ENCODE results near the gene NPAS3.

Gene NPAS3

DNA sequence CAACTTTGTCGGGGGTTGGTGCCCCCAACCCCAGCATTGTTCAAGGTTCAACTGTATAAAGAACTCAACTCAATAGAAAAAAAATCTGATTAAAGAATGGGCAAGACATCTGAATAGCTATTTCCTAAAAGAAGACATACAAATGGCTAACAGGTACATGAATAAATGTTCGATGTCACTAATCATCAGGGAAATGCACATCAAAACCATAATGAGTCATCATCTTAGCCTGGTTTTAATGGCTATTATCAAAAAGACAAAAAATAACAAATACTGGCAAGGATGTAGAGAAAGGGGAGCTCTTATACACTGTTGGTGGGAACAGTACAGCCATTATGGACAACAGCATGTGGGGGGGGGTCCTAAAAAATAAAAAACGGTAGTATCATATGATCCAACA is 28.7 kb downstream of the NPAS3 start:
- no peak overlapping the region for H3K23ac ChIP-seq (ENCODE audit: low read length)
- no peaks in the 10 kb centered on the region for H3K79me2 ChIP-seq (ENCODE audit: control insufficient read depth, insufficient read depth, low read length, poor library complexity)
- H2AK5ac ChIP-seq (ENCODE audit: low read length): no peak overlapping the region
- no peak overlapping the region for H3K14ac ChIP-seq (ENCODE audit: low read length)
- H3K79me1 ChIP-seq (ENCODE audit: low read length): no peaks in the 10 kb centered on the region
- DNase-seq: no peak
- no peaks in the 10 kb centered on the region for H3K27me3 ChIP-seq (ENCODE audit: insufficient read depth, low read length)
- H3K4me2 ChIP-seq (ENCODE audit: low read length): no peak overlapping the region
- H2AFZ ChIP-seq (ENCODE audit: insufficient read depth, low read length, poor library complexity): no peak overlapping the region
- H3K9me3 ChIP-seq (ENCODE audit: insufficient read depth, low read depth, low read length): no peaks in the 10 kb centered on the region
- H2BK120ac ChIP-seq (ENCODE audit: insufficient read depth, low read length, poor library complexity): no peak overlapping the region
- H3K4me3 ChIP-seq (ENCODE audit: low read depth, low read length): no peak overlapping the region
- no peak overlapping the region for H2BK5ac ChIP-seq (ENCODE audit: low read depth, low read length, poor library complexity)
- no CpG with 5 or more reads among the region's 3 CpGs for WGBS (ENCODE audit: extremely low coverage, insufficient coverage, insufficient read length)
- no peak overlapping the region for H3K18ac ChIP-seq (ENCODE audit: low read length)
- H4K8ac ChIP-seq (ENCODE audit: low read depth, low read length): no peak overlapping the region
- no peak overlapping the region for H4K12ac ChIP-seq (ENCODE audit: low read depth, low read length)
- no peak overlapping the region for H3K9ac ChIP-seq (ENCODE audit: low read length)
- H3K4ac ChIP-seq (ENCODE audit: low read depth, low read length): no peak overlapping the region
- H2BK12ac ChIP-seq (ENCODE audit: low read length): no peak overlapping the region
- H3K4me1 ChIP-seq (ENCODE audit: control insufficient read depth in 1 of 2, insufficient read depth in 2 of 2, low read length in 2 of 2): no peaks in the 10 kb centered on the region
- H3K27ac ChIP-seq (ENCODE audit: low read depth, low read length): no peak overlapping the region
- no peak overlapping the region for H4K91ac ChIP-seq (ENCODE audit: low read depth, low read length)
- no peaks in the 10 kb centered on the region for H3K36me3 ChIP-seq (ENCODE audit: control insufficient read depth in 1 of 2, insufficient read depth in 2 of 2, low read length in 2 of 2)

- H2BK120ac ChIP-seq (ENCODE audit: insufficient read depth, low read length, poor library complexity): no peak overlapping the region
- no peak overlapping the region for H2BK5ac ChIP-seq (ENCODE audit: low read depth, low read length, poor library complexity)
- no peak overlapping the region for H2AK5ac ChIP-seq (ENCODE audit: low read length)
- no peaks in the 10 kb centered on the region for H3K4me1 ChIP-seq (ENCODE audit: control insufficient read depth in 1 of 2, insufficient read depth in 2 of 2, low read length in 2 of 2)
- no peak overlapping the region for H4K91ac ChIP-seq (ENCODE audit: low read depth, low read length)
- no peak overlapping the region for H3K4me3 ChIP-seq (ENCODE audit: low read depth, low read length)
- H4K12ac ChIP-seq (ENCODE audit: low read depth, low read length): no peak overlapping the region
- no peak overlapping the region for H3K9ac ChIP-seq (ENCODE audit: low read length)
- H3K79me1 ChIP-seq (ENCODE audit: low read length): no peaks in the 10 kb centered on the region
- H3K14ac ChIP-seq (ENCODE audit: low read length): no peak overlapping the region
- H3K23ac ChIP-seq (ENCODE audit: low read length): no peak overlapping the region
- H3K27ac ChIP-seq (ENCODE audit: low read depth, low read length): no peak overlapping the region
- no peaks in the 10 kb centered on the region for H3K79me2 ChIP-seq (ENCODE audit: control insufficient read depth, insufficient read depth, low read length, poor library complexity)
- no peaks in the 10 kb centered on the region for H3K9me3 ChIP-seq (ENCODE audit: insufficient read depth, low read depth, low read length)
- H3K4ac ChIP-seq (ENCODE audit: low read depth, low read length): no peak overlapping the region
- no peak overlapping the region for H2BK12ac ChIP-seq (ENCODE audit: low read length)
- no peak for DNase-seq
- H3K27me3 ChIP-seq (ENCODE audit: insufficient read depth, low read length): no peaks in the 10 kb centered on the region
- no peak overlapping the region for H3K4me2 ChIP-seq (ENCODE audit: low read length)
- no peaks in the 10 kb centered on the region for H3K36me3 ChIP-seq (ENCODE audit: control insufficient read depth in 1 of 2, insufficient read depth in 2 of 2, low read length in 2 of 2)
- H4K8ac ChIP-seq (ENCODE audit: low read depth, low read length): no peak overlapping the region
- no peak overlapping the region for H2AFZ ChIP-seq (ENCODE audit: insufficient read depth, low read length, poor library complexity)
- no CpG with 5 or more reads among the region's 2 CpGs for WGBS (ENCODE audit: extremely low coverage, insufficient coverage, insufficient read length)
- no peak overlapping the region for H3K18ac ChIP-seq (ENCODE audit: low read length)
Measured at GRCh38 chr14:32968972-32969544, 30.4 kb downstream of the NPAS3 start.

GRCh38 chr14:32977913-32978312 is 39.2 kb downstream of the NPAS3 start:
- no CpG with 5 or more reads among the region's 2 CpGs for WGBS (ENCODE audit: extremely low coverage, insufficient coverage, insufficient read length)
- Histone ChIP-seq H3K4ac (ENCODE audit: low read depth, low read length) (no peak overlapping the region), H3K9ac (ENCODE audit: low read length) (no peak overlapping the region)

DNA sequence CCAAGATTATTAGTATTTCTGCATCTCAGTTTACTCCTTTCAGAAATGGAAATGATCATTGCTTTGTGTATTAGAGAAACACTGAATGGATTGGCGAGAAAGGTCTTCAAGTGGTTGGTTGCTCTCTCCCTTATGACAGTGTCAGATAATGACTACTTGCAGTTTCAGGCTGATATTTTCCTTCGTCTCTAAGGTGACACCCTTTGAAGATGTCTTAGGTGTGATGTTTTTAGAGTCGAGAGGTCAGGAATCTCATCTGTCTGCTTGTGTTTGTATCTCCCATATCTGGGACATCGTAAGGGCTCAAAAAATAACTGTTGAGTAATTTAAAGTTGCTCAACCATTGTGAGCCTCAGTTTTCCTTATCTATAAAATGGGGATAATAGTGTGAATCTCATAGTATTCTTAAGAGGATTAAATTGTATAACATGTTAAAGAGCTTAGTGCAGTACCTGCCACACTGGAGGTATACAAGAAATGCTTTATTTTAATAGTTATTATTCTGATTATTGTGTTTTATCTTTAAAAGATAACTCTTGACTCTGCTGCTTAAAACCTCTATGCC is 40.1 kb downstream of the NPAS3 start:
- H3K9ac ChIP-seq (ENCODE audit: low read length): no peak overlapping the region
- no peaks in the 10 kb centered on the region for H3K79me2 ChIP-seq (ENCODE audit: control insufficient read depth, insufficient read depth, low read length, poor library complexity)
- no peak overlapping the region for H3K18ac ChIP-seq (ENCODE audit: low read length)
- H3K23ac ChIP-seq (ENCODE audit: low read length): no peak overlapping the region
- WGBS (ENCODE audit: extremely low coverage, insufficient coverage, insufficient read length): no CpG with 5 or more reads among the region's 4 CpGs
- no peak overlapping the region for H3K27ac ChIP-seq (ENCODE audit: low read depth, low read length)
- no peak overlapping the region for H3K4me2 ChIP-seq (ENCODE audit: low read length)
- no peak overlapping the region for H2AFZ ChIP-seq (ENCODE audit: insufficient read depth, low read length, poor library complexity)
- no peaks in the 10 kb centered on the region for H3K79me1 ChIP-seq (ENCODE audit: low read length)
- no peak overlapping the region for H4K91ac ChIP-seq (ENCODE audit: low read depth, low read length)
- no peaks in the 10 kb centered on the region for H3K27me3 ChIP-seq (ENCODE audit: insufficient read depth, low read length)
- no peak overlapping the region for H4K8ac ChIP-seq (ENCODE audit: low read depth, low read length)
- no peak overlapping the region for H2BK120ac ChIP-seq (ENCODE audit: insufficient read depth, low read length, poor library complexity)
- H2AK5ac ChIP-seq (ENCODE audit: low read length): no peak overlapping the region
- H3K4me1 ChIP-seq (ENCODE audit: control insufficient read depth in 1 of 2, insufficient read depth in 2 of 2, low read length in 2 of 2): no peaks in the 10 kb centered on the region
- H2BK5ac ChIP-seq (ENCODE audit: low read depth, low read length, poor library complexity): no peak overlapping the region
- no peak overlapping the region for H4K12ac ChIP-seq (ENCODE audit: low read depth, low read length)
- H3K4ac ChIP-seq (ENCODE audit: low read depth, low read length): no peak overlapping the region
- H3K9me3 ChIP-seq (ENCODE audit: insufficient read depth, low read depth, low read length): no peaks in the 10 kb centered on the region
- DNase-seq: peak; percentile 11 to 69
- no peaks in the 10 kb centered on the region for H3K36me3 ChIP-seq (ENCODE audit: control insufficient read depth in 1 of 2, insufficient read depth in 2 of 2, low read length in 2 of 2)
- no peak overlapping the region for H3K14ac ChIP-seq (ENCODE audit: low read length)
- H2BK12ac ChIP-seq (ENCODE audit: low read length): no peak overlapping the region
- H3K4me3 ChIP-seq (ENCODE audit: low read depth, low read length): no peak overlapping the region

More at GRCh38 chr14:32977913-32978312, 39.2 kb downstream of the NPAS3 start:
- Histone ChIP-seq H2AFZ (ENCODE audit: insufficient read depth, low read length, poor library complexity) (no peak overlapping the region), H2AK5ac (ENCODE audit: low read length) (no peak overlapping the region), H4K8ac (ENCODE audit: low read depth, low read length) (no peak overlapping the region), H3K79me2 (ENCODE audit: control insufficient read depth, insufficient read depth, low read length, poor library complexity) (no peaks in the 10 kb centered on the region), H3K4me1 (ENCODE audit: control insufficient read depth in 1 of 2, insufficient read depth in 2 of 2, low read length in 2 of 2) (no peaks in the 10 kb centered on the region), H2BK12ac (ENCODE audit: low read length) (no peak overlapping the region), H3K36me3 (ENCODE audit: control insufficient read depth in 1 of 2, insufficient read depth in 2 of 2, low read length in 2 of 2) (no peaks in the 10 kb centered on the region), H3K4me2 (ENCODE audit: low read length) (no peak overlapping the region), H3K23ac (ENCODE audit: low read length) (no peak overlapping the region), H3K27me3 (ENCODE audit: insufficient read depth, low read length) (no peaks in the 10 kb centered on the region), H3K4me3 (ENCODE audit: low read depth, low read length) (no peak overlapping the region), H3K9me3 (ENCODE audit: insufficient read depth, low read depth, low read length) (no peaks in the 10 kb centered on the region), H2BK120ac (ENCODE audit: insufficient read depth, low read length, poor library complexity) (no peak overlapping the region), H2BK5ac (ENCODE audit: low read depth, low read length, poor library complexity) (no peak overlapping the region), H3K79me1 (ENCODE audit: low read length) (no peaks in the 10 kb centered on the region), H4K91ac (ENCODE audit: low read depth, low read length) (no peak overlapping the region), H3K27ac (ENCODE audit: low read depth, low read length) (no peak overlapping the region), H3K14ac (ENCODE audit: low read length) (no peak overlapping the region), H3K18ac (ENCODE audit: low read length) (no peak overlapping the region), H4K12ac (ENCODE audit: low read depth, low read length) (no peak overlapping the region)
- no peak for DNase-seq

Measured in trophoblast cell (in vitro differentiated cells and primary cell).